Measurements from ENCODE around the gene GZMA.

GRCh38 chr5:55070968-55071367, 31.5 kb upstream of the GZMA start:
- TF ChIP-seq CTCF (IDR thresholded peaks at IDR 0.05 in 4 of 5, conservative IDR thresholded peaks at IDR 0.05 in 1 of 5) (no peak), POLR2A (IDR thresholded peaks at IDR 0.05) (no peak)
